ENCODE data around the gene ADGRV1. TPM values are rescaled to one million over a fixed set of nuclear protein-coding genes. Genes with fewer than 3 reads are reported as not detected.

Gene ADGRV1
- total RNA-seq, 1 donor from 2014 or later: 10.0 TPM

GRCh38 chr5:90983148-90983547 lies 424.6 kb downstream of the ADGRV1 start:
- Histone ChIP-seq H3K4me2 (ENCODE audit: low read length) (no peak overlapping the region), H2AFZ (ENCODE audit: low read depth, low read length) (no peak overlapping the region), H3K9ac (ENCODE audit: low read length) (no peak overlapping the region), H3K27ac (ENCODE audit: low read depth, low read length) (peak overlapping the region; percentile 32), H3K79me2 (ENCODE audit: insufficient read depth, low read length) (no peaks in the 10 kb centered on the region), H3K4me3 (ENCODE audit: insufficient read depth, low read depth, low read length) (no peak overlapping the region), H3K27me3 (ENCODE audit: insufficient read depth, low read length) (peaks cover 3% of the 10 kb centered on the region), H3K36me3 (ENCODE audit: insufficient read depth, low read length) (no peaks in the 10 kb centered on the region), H3K9me3 (ENCODE audit: insufficient read depth, low read depth, low read length) (no peaks in the 10 kb centered on the region), H4K20me1 (ENCODE audit: insufficient read depth, low read length) (no peaks in the 10 kb centered on the region), H3K4me1 (ENCODE audit: insufficient read depth, low read length) (peaks cover 16% of the 10 kb centered on the region)
- Mint-ChIP-seq H3K27me3 (ENCODE audit: low read depth, unreplicated experiment) (no peaks in the 10 kb centered on the region), H3K4me3 (ENCODE audit: unreplicated experiment) (no peak overlapping the region), H3K4me1 (ENCODE audit: low read depth, unreplicated experiment) (peaks cover 22% of the 10 kb centered on the region), H3K27ac (ENCODE audit: unreplicated experiment) (peak overlapping the region; percentile 78), H3K9me3 (ENCODE audit: unreplicated experiment) (no peaks in the 10 kb centered on the region), H3K36me3 (ENCODE audit: low read depth, unreplicated experiment) (no peaks in the 10 kb centered on the region)
- DNase-seq (ENCODE audit: low read depth) (peak; percentile 95), FAIRE-seq (peak; percentile 73)
- TF ChIP-seq CTCF (IDR thresholded peaks at IDR 0.05; ENCODE audit: insufficient read depth, low read depth, low read length): no peak
- no peak for TF ChIP-seq EZH2 (IDR thresholded peaks at IDR 0.05; ENCODE audit: insufficient read depth, low read length)

GRCh38 chr5:90983711-90984124 lies 425.1 kb downstream of the ADGRV1 start:
- Histone ChIP-seq H4K20me1 (ENCODE audit: insufficient read depth, low read length) (no peaks in the 10 kb centered on the region), H3K36me3 (ENCODE audit: insufficient read depth, low read length) (no peaks in the 10 kb centered on the region), H3K9ac (ENCODE audit: low read length) (no peak overlapping the region), H3K4me2 (ENCODE audit: low read length) (no peak overlapping the region), H3K27me3 (ENCODE audit: insufficient read depth, low read length) (peaks cover 3% of the 10 kb centered on the region), H3K4me3 (ENCODE audit: insufficient read depth, low read depth, low read length) (no peak overlapping the region), H3K4me1 (ENCODE audit: insufficient read depth, low read length) (peaks cover 16% of the 10 kb centered on the region), H3K9me3 (ENCODE audit: insufficient read depth, low read depth, low read length) (no peaks in the 10 kb centered on the region), H2AFZ (ENCODE audit: low read depth, low read length) (no peak overlapping the region), H3K27ac (ENCODE audit: low read depth, low read length) (peak overlapping the region; percentile 32), H3K79me2 (ENCODE audit: insufficient read depth, low read length) (no peaks in the 10 kb centered on the region)
- DNase-seq (ENCODE audit: low read depth) (peak; percentile 7), FAIRE-seq (no peak)
- no peaks in the 10 kb centered on the region for H3K9me3 Mint-ChIP-seq (ENCODE audit: unreplicated experiment)
- H3K36me3 Mint-ChIP-seq (ENCODE audit: low read depth, unreplicated experiment): no peaks in the 10 kb centered on the region
- H3K4me1 Mint-ChIP-seq (ENCODE audit: low read depth, unreplicated experiment): peaks cover 22% of the 10 kb centered on the region
- H3K27ac Mint-ChIP-seq (ENCODE audit: unreplicated experiment): peak overlapping the region; percentile 78
- no peak overlapping the region for H3K4me3 Mint-ChIP-seq (ENCODE audit: unreplicated experiment)
- H3K27me3 Mint-ChIP-seq (ENCODE audit: low read depth, unreplicated experiment): no peaks in the 10 kb centered on the region
- TF ChIP-seq CTCF (IDR thresholded peaks at IDR 0.05; ENCODE audit: insufficient read depth, low read depth, low read length) (no peak), EZH2 (IDR thresholded peaks at IDR 0.05; ENCODE audit: insufficient read depth, low read length) (no peak)

- Mint-ChIP-seq H3K27me3 (ENCODE audit: low read depth, unreplicated experiment) (no peaks in the 10 kb centered on the region), H3K36me3 (ENCODE audit: low read depth, unreplicated experiment) (no peaks in the 10 kb centered on the region), H3K4me1 (ENCODE audit: low read depth, unreplicated experiment) (peaks cover 22% of the 10 kb centered on the region), H3K27ac (ENCODE audit: unreplicated experiment) (peak overlapping the region; percentile 8), H3K9me3 (ENCODE audit: unreplicated experiment) (no peaks in the 10 kb centered on the region), H3K4me3 (ENCODE audit: unreplicated experiment) (no peak overlapping the region)
- H3K27me3 ChIP-seq (ENCODE audit: insufficient read depth, low read length): peaks cover 3% of the 10 kb centered on the region
- no peaks in the 10 kb centered on the region for H3K9me3 ChIP-seq (ENCODE audit: insufficient read depth, low read depth, low read length)
- TF ChIP-seq CTCF (IDR thresholded peaks at IDR 0.05; ENCODE audit: insufficient read depth, low read depth, low read length) (no peak), EZH2 (IDR thresholded peaks at IDR 0.05; ENCODE audit: insufficient read depth, low read length) (no peak)
- no peak overlapping the region for H3K27ac ChIP-seq (ENCODE audit: low read depth, low read length)
- peaks cover 16% of the 10 kb centered on the region for H3K4me1 ChIP-seq (ENCODE audit: insufficient read depth, low read length)
- H3K9ac ChIP-seq (ENCODE audit: low read length): no peak overlapping the region
- no peak overlapping the region for H2AFZ ChIP-seq (ENCODE audit: low read depth, low read length)
- no peaks in the 10 kb centered on the region for H4K20me1 ChIP-seq (ENCODE audit: insufficient read depth, low read length)
- no peaks in the 10 kb centered on the region for H3K79me2 ChIP-seq (ENCODE audit: insufficient read depth, low read length)
- FAIRE-seq: no peak
- H3K4me3 ChIP-seq (ENCODE audit: insufficient read depth, low read depth, low read length): no peak overlapping the region
- H3K36me3 ChIP-seq (ENCODE audit: insufficient read depth, low read length): no peaks in the 10 kb centered on the region
- peak; percentile 6 for DNase-seq (ENCODE audit: low read depth)
- no peak overlapping the region for H3K4me2 ChIP-seq (ENCODE audit: low read length)
These were observed 426.7 kb downstream of the ADGRV1 start for GRCh38 chr5:90985341-90985740.
